ENCODE measurements around the gene SRP14.
"Not testable (repeated sequence)": the region's sequence is repeated elsewhere in the genome, so short reads cannot be mapped to it uniquely, and the experiment has no call there.

SRP14 gene

GRCh38 chr15:40016224-40016865 is 22.6 kb downstream of the SRP14 start:
- no peak for DNase-seq

GRCh38 chr15:40014390-40014789 is 24.6 kb downstream of the SRP14 start:
- no peak for DNase-seq

GRCh38 chr15:40013372-40013771 is 25.6 kb downstream of the SRP14 start:
- DNase-seq: not testable (repeated sequence)

- DNase-seq: no peak
Measured at GRCh38 chr15:40011303-40011702, 27.7 kb downstream of the SRP14 start.

- DNase-seq: no peak
Measured at GRCh38 chr15:40010686-40011085, 28.3 kb downstream of the SRP14 start.

GRCh38 chr15:40008061-40008765 is 30.8 kb downstream of the SRP14 start:
- no peak for DNase-seq

- DNase-seq: no peak
Measured at GRCh38 chr15:40006646-40007045, 32.3 kb downstream of the SRP14 start.

- DNase-seq: no peak
Measured at GRCh38 chr15:40006003-40006402, 33.0 kb downstream of the SRP14 start.

- DNase-seq: peak; percentile 41 to 58
Measured at GRCh38 chr15:40003116-40003916, 35.7 kb downstream of the SRP14 start.

- DNase-seq: peak; percentile 97 to 98
Measured at GRCh38 chr15:40002295-40002694, 36.7 kb downstream of the SRP14 start.

- no peak for DNase-seq
Measured at GRCh38 chr15:39999538-40000200, 39.3 kb downstream of the SRP14 start.

GRCh38 chr15:39998511-39999077 is 40.4 kb downstream of the SRP14 start:
- peak; percentile 52 to 86 for DNase-seq

- no peak for DNase-seq
Measured at GRCh38 chr15:39997639-39998038, 41.3 kb downstream of the SRP14 start.

GRCh38 chr15:39997031-39997430 is 42.0 kb downstream of the SRP14 start:
- DNase-seq: no peak

GRCh38 chr15:39996228-39996627 is 42.8 kb downstream of the SRP14 start:
- DNase-seq: not testable (repeated sequence)

GRCh38 chr15:39992953-39993352 is 46.0 kb downstream of the SRP14 start:
- not testable (repeated sequence) for DNase-seq

GRCh38 chr15:39990706-39991105 is 48.3 kb downstream of the SRP14 start:
- no peak for DNase-seq

- no peak for DNase-seq
Measured at GRCh38 chr15:39987821-39988220, 51.2 kb downstream of the SRP14 start.
